TTC549 (cell line): ENCODE measurements around the gene NCKAP5.

Experiments
- FAIRE-seq: peaks from 2 replicates; lab custom pipeline; 2012; peaks lifted over from hg19 to GRCh38; lab: Jason Lieb, UNC

NCKAP5 gene

GRCh38 chr2:132936791-132937190 is 631.5 kb downstream of the NCKAP5 start:
- FAIRE-seq, result no peak

GRCh38 chr2:132936261-132936660 is 632.0 kb downstream of the NCKAP5 start:
- no peak for FAIRE-seq

GRCh38 chr2:132929786-132930185 is 638.5 kb downstream of the NCKAP5 start:
- no peak for FAIRE-seq

- no peak for FAIRE-seq
Observed at GRCh38 chr2:132923787-132924186, 644.5 kb downstream of the NCKAP5 start.

GRCh38 chr2:132915812-132916549 is 652.3 kb downstream of the NCKAP5 start:
- no peak for FAIRE-seq

GRCh38 chr2:132911726-132912724 is 656.2 kb downstream of the NCKAP5 start:
- FAIRE-seq, result no peak

- FAIRE-seq, result no peak
Observed at GRCh38 chr2:132910432-132910831, 657.8 kb downstream of the NCKAP5 start.

- no peak for FAIRE-seq
Observed at GRCh38 chr2:132909427-132909826, 658.8 kb downstream of the NCKAP5 start.

DNA sequence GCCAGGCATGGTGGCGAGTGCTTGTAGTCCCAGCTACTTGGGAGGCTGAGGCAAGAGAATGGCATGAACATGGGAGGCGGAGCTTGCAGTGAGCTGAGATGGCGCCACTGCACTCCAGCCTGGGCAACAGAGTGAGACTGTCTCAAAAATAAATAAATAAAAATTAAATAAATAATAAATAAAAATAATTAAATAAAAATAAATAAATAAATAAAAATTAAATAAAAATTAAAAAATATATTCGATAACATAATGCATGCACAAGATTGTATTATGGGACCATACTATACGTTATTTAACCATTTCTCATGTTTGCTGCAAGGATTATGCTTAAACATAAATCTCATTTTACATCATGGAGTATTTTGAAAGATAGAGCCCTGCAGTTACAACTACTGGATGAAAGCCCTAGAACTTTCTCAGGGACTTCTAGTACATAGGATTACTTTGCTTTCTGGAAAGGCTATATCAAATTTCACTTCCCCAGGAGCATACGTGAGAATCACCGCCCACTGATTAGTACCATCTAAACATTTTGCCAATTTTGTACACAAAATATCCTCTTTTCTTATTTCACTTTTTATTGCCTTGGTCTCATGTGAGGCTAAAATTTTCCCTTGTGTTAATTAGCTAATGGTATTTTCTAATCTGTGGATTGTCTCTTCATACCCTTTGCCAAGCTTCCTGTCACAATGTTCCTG is 664.0 kb downstream of the NCKAP5 start:
- FAIRE-seq, result no peak

- FAIRE-seq, result no peak
Observed at GRCh38 chr2:132902626-132903025, 665.6 kb downstream of the NCKAP5 start.

DNA sequence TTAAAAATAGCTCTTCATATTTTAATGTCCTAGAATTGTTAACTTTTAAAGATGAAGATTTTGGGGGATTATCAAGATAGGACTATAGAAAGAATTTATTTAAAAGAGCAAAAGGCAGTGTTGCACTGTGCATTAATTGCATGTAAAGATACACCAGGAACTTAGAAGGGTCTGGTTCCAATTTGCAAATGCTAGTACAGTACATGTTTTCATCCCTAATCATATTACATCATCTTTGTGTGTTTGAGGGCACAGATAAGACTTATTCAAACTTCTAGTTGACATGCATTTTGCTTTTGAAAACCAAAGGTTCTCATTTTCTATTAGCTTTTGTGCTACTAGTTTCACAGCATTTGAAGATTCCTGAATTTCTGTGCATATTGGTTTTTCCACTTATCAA is 666.6 kb downstream of the NCKAP5 start:
- no peak for FAIRE-seq

GRCh38 chr2:132897111-132897510 is 671.2 kb downstream of the NCKAP5 start:
- no peak for FAIRE-seq

GRCh38 chr2:132896073-132896472 is 672.2 kb downstream of the NCKAP5 start:
- no peak for FAIRE-seq

DNA sequence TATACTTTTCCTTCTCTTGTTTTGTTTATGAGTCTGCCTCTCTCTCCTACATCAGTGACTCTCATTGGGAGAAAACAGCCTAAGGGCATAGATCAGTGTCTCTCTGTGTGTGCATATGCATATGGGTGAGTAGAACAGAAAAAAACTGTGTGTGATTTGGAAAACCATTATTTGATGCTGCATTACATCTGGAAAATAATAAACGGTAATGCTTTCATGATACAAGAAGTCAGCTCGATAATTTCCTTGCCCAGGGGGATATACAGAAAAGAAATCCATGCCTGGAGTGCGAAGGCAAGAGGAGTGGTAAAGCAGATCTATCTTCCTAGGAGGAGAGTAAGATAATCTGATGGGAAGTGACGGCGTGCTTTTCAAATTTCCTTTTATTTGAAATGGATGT is 676.8 kb downstream of the NCKAP5 start:
- no peak for FAIRE-seq

- FAIRE-seq, result no peak
Observed at GRCh38 chr2:132886574-132886973, 681.7 kb downstream of the NCKAP5 start.

GRCh38 chr2:132884705-132885104 is 683.6 kb downstream of the NCKAP5 start:
- FAIRE-seq, result no peak

- no peak for FAIRE-seq
Observed at GRCh38 chr2:132884292-132884691, 684.0 kb downstream of the NCKAP5 start.

GRCh38 chr2:132883430-132883829 is 684.8 kb downstream of the NCKAP5 start:
- no peak for FAIRE-seq

DNA sequence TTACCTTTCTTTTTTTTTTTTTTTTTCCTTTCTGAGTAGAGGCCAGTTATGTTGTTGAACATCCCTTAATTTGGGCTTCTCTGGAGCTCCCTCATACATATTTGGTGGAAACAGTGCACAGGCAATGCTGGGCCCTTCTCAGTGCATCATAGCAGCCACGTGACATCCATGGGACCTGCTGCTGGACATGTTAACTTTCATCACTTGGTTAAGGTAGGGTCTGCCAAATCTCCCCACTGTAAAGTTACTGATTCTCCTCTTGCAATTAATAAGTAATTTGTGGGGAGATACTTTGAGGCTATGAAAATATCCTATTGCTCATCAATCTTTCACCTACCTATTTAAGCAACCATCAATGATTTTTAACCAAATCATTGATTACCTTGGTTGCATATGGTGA is 686.7 kb downstream of the NCKAP5 start:
- FAIRE-seq, result no peak

- no peak for FAIRE-seq
Observed at GRCh38 chr2:132877923-132878322, 690.3 kb downstream of the NCKAP5 start.

DNA sequence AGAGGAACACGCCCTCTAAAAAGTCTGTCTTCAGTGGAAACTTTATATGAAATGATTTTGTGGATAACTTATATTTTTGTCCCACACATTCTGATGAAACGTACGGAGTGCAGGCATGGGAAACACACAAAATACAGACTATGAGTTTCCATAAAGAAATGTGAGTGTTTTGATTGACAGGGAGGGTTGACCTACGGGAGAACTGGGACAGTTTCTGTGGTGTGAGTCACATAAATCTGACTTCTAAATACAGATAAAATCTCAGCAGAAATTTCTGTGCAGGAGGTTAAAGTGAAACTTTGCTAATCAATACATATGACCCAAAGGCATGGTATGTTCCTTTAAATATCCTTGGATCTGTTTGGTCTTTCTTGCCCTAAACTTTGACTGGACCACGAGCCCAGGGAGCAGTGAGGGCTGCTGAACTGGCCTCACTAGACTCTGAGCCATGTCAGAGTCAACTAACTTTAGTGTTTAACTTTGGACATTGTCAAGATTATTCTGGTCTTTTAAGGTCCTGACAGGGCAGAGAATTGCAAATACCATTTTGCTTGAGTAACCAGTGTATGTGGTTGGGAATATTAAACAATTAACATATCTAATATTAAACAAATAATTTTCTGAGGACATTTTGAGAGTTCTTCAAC is 691.4 kb downstream of the NCKAP5 start:
- FAIRE-seq, result no peak

GRCh38 chr2:132875193-132875592 is 693.1 kb downstream of the NCKAP5 start:
- no peak for FAIRE-seq
